ENCODE results near the gene HAPLN3.

DNA sequence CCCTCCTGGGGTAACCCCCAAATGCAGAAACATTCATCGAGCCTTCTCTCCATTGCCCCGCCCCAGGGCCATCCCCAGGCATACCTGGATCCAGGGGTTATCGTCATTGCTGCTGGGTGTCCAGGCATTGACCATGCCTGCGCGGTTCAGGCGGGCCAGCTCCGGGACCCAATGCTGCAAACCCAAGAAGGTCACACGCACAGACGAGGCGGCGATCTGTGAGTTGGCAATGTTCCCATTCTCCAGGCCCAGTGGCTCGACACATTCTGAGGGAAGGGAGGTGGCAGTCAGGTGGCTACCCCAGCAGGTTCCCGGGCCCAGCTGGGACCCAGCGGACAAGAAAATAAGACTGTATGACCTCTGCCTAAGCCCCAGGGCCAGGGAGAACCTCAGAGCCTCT, 11.8 kb upstream of the HAPLN3 start:
- TF ChIP-seq, protein P1, sequence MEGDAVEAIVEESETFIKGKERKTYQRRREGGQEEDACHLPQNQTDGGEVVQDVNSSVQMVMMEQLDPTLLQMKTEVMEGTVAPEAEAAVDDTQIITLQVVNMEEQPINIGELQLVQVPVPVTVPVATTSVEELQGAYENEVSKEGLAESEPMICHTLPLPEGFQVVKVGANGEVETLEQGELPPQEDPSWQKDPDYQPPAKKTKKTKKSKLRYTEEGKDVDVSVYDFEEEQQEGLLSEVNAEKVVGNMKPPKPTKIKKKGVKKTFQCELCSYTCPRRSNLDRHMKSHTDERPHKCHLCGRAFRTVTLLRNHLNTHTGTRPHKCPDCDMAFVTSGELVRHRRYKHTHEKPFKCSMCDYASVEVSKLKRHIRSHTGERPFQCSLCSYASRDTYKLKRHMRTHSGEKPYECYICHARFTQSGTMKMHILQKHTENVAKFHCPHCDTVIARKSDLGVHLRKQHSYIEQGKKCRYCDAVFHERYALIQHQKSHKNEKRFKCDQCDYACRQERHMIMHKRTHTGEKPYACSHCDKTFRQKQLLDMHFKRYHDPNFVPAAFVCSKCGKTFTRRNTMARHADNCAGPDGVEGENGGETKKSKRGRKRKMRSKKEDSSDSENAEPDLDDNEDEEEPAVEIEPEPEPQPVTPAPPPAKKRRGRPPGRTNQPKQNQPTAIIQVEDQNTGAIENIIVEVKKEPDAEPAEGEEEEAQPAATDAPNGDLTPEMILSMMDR (IDR thresholded peaks at IDR 0.05; ENCODE audit: low read length), result no peak
- TF ChIP-seq EZH2 (optimal IDR thresholded peaks at IDR 0.05; ENCODE audit: low read depth, low read length) (no peak), EZH2phosphoT487 (IDR thresholded peaks at IDR 0.05; ENCODE audit: low read length) (no peak)

Measured in MM.1S (cell line).